ENCODE results near the gene SH3RF1.

Gene SH3RF1

GRCh38 chr4:169246957-169247396 is 23.8 kb downstream of the SH3RF1 start:
- peaks cover 18% of the 10 kb centered on the region; the same call in 1 of the 2 replicates for H4K20me1 ChIP-seq
- no peak overlapping the region for H3K4me2 ChIP-seq
- H3K4me3 ChIP-seq = no peak overlapping the region
- TF ChIP-seq Cebpa-rat (IDR thresholded peaks at IDR 0.05) = no peak
- no peaks in the 10 kb centered on the region for H3K4me1 ChIP-seq
- 0 out of 2 replicates have a peak, but pooled peaks cover 3% of the 10 kb centered on the region for H3K36me3 ChIP-seq
- no peaks in the 10 kb centered on the region for H3K27me3 ChIP-seq
- H3K27ac ChIP-seq = no peak overlapping the region
- no peak overlapping the region for H3K9ac ChIP-seq
- H3K9me3 ChIP-seq = 0 out of 2 replicates have a peak, but pooled peaks cover 6% of the 10 kb centered on the region

- no peak overlapping the region for H3K27ac ChIP-seq
- no peak overlapping the region for H3K9ac ChIP-seq
- H3K36me3 ChIP-seq = peaks cover 8% of the 10 kb centered on the region; the same call in 1 of the 2 replicates
- peaks cover 18% of the 10 kb centered on the region; the same call in 1 of the 2 replicates for H4K20me1 ChIP-seq
- H3K4me1 ChIP-seq = no peaks in the 10 kb centered on the region; the same call in 1 of the 2 replicates
- no peak overlapping the region for H3K4me3 ChIP-seq
- no peak for TF ChIP-seq Cebpa-rat (IDR thresholded peaks at IDR 0.05)
- no peak overlapping the region for H3K4me2 ChIP-seq
- H3K9me3 ChIP-seq = 0 out of 2 replicates have a peak, but pooled peaks cover 6% of the 10 kb centered on the region
- H3K27me3 ChIP-seq = no peaks in the 10 kb centered on the region
These were observed 24.5 kb downstream of the SH3RF1 start for GRCh38 chr4:169246279-169246678.

- Histone ChIP-seq H3K4me2 (no peak overlapping the region), H4K20me1 (peaks cover 22% of the 10 kb centered on the region), H3K27me3 (no peaks in the 10 kb centered on the region), H3K9me3 (0 out of 2 replicates have a peak, but pooled peaks cover 6% of the 10 kb centered on the region), H3K9ac (no peak overlapping the region), H3K4me1 (no peaks in the 10 kb centered on the region; the same call in 1 of the 2 replicates), H3K27ac (no peak overlapping the region), H3K36me3 (peaks cover 10% of the 10 kb centered on the region; the same call in 1 of the 2 replicates), H3K4me3 (no peak overlapping the region)
- no peak for TF ChIP-seq Cebpa-rat (IDR thresholded peaks at IDR 0.05)
These were observed 25.7 kb downstream of the SH3RF1 start for GRCh38 chr4:169245061-169245460.

GRCh38 chr4:169243825-169244609 is 26.7 kb downstream of the SH3RF1 start:
- no peak overlapping the region for H3K4me3 ChIP-seq
- 0 out of 2 replicates have a peak, but pooled peaks cover 6% of the 10 kb centered on the region for H3K9me3 ChIP-seq
- peaks cover 22% of the 10 kb centered on the region for H4K20me1 ChIP-seq
- H3K9ac ChIP-seq = no peak overlapping the region
- H3K27me3 ChIP-seq = no peaks in the 10 kb centered on the region
- H3K4me1 ChIP-seq = no peaks in the 10 kb centered on the region; the same call in 1 of the 2 replicates
- H3K27ac ChIP-seq = no peak overlapping the region
- no peak overlapping the region for H3K4me2 ChIP-seq
- TF ChIP-seq Cebpa-rat (IDR thresholded peaks at IDR 0.05) = no peak
- peaks cover 7% of the 10 kb centered on the region; the same call in 1 of the 2 replicates for H3K36me3 ChIP-seq

GRCh38 chr4:169241464-169241863 is 29.3 kb downstream of the SH3RF1 start:
- H3K27me3 ChIP-seq = no peaks in the 10 kb centered on the region
- H3K4me1 ChIP-seq = no peaks in the 10 kb centered on the region; the same call in 1 of the 2 replicates
- no peak overlapping the region for H3K9ac ChIP-seq
- TF ChIP-seq Cebpa-rat (IDR thresholded peaks at IDR 0.05) = no peak
- H3K4me2 ChIP-seq = no peak overlapping the region
- H3K4me3 ChIP-seq = no peak overlapping the region
- peaks cover 6% of the 10 kb centered on the region; the same call in 1 of the 2 replicates for H3K36me3 ChIP-seq
- H4K20me1 ChIP-seq = peaks cover 16% of the 10 kb centered on the region
- H3K9me3 ChIP-seq = no peaks in the 10 kb centered on the region
- H3K27ac ChIP-seq = no peak overlapping the region

GRCh38 chr4:169239221-169239905 is 31.4 kb downstream of the SH3RF1 start:
- Histone ChIP-seq H3K4me3 (no peak overlapping the region), H3K9ac (no peak overlapping the region), H3K36me3 (peaks cover 6% of the 10 kb centered on the region; the same call in 1 of the 2 replicates), H3K27ac (no peak overlapping the region), H4K20me1 (peaks cover 9% of the 10 kb centered on the region; the same call in 1 of the 2 replicates), H3K27me3 (no peaks in the 10 kb centered on the region), H3K9me3 (no peaks in the 10 kb centered on the region), H3K4me2 (no peak overlapping the region), H3K4me1 (peaks cover 5% of the 10 kb centered on the region)
- TF ChIP-seq Cebpa-rat (IDR thresholded peaks at IDR 0.05) = no peak

- H3K36me3 ChIP-seq = peaks cover 6% of the 10 kb centered on the region; the same call in 1 of the 2 replicates
- no peak for TF ChIP-seq Cebpa-rat (IDR thresholded peaks at IDR 0.05)
- H3K27me3 ChIP-seq = no peaks in the 10 kb centered on the region
- no peak overlapping the region for H3K9ac ChIP-seq
- H3K9me3 ChIP-seq = no peaks in the 10 kb centered on the region
- no peak overlapping the region for H3K27ac ChIP-seq
- peaks cover 14% of the 10 kb centered on the region for H3K4me1 ChIP-seq
- no peak overlapping the region for H3K4me3 ChIP-seq
- H3K4me2 ChIP-seq = no peak overlapping the region
- peaks cover 9% of the 10 kb centered on the region; the same call in 1 of the 2 replicates for H4K20me1 ChIP-seq
These were observed 32.3 kb downstream of the SH3RF1 start for GRCh38 chr4:169238445-169238844.

GRCh38 chr4:169236873-169237626 is 33.7 kb downstream of the SH3RF1 start:
- Histone ChIP-seq H3K36me3 (peaks cover 6% of the 10 kb centered on the region; the same call in 1 of the 2 replicates), H3K27me3 (no peaks in the 10 kb centered on the region), H3K4me1 (peaks cover 14% of the 10 kb centered on the region), H3K9me3 (no peaks in the 10 kb centered on the region), H3K9ac (no peak overlapping the region), H3K27ac (no peak overlapping the region), H4K20me1 (peaks cover 9% of the 10 kb centered on the region; the same call in 1 of the 2 replicates), H3K4me2 (no peak overlapping the region), H3K4me3 (no peak overlapping the region)
- TF ChIP-seq Cebpa-rat (IDR thresholded peaks at IDR 0.05) = no peak

- Histone ChIP-seq H3K36me3 (no peaks in the 10 kb centered on the region), H3K9me3 (no peaks in the 10 kb centered on the region), H3K4me2 (no peak overlapping the region), H3K9ac (no peak overlapping the region), H3K27ac (no peak overlapping the region), H3K4me1 (peaks cover 14% of the 10 kb centered on the region), H3K27me3 (no peaks in the 10 kb centered on the region), H4K20me1 (peaks cover 9% of the 10 kb centered on the region; the same call in 1 of the 2 replicates), H3K4me3 (no peak overlapping the region)
- no peak for TF ChIP-seq Cebpa-rat (IDR thresholded peaks at IDR 0.05)
These were observed 34.7 kb downstream of the SH3RF1 start for GRCh38 chr4:169236078-169236477.

Data from BLaER1 (cell line).